ENCODE results near the gene ZMYM2. TPM values are rescaled to one million over a fixed set of nuclear protein-coding genes. Genes with fewer than 3 reads are reported as not detected.

The ZMYM2 gene
- total RNA-seq, 2 experiments from 2014 or later, result 59.9 to 64.7 TPM

- no peaks in the 10 kb centered on the region for H3K4me1 ChIP-seq (ENCODE audit: insufficient read depth, low read length, poor library complexity, severe bottlenecking)
- no peaks in the 10 kb centered on the region for H3K9me2 ChIP-seq (ENCODE audit: insufficient read depth, low read length)
- BruUV-seq (replicated peaks), result no TSS peak
- peak overlapping the region; percentile 49 for H3K4me3 ChIP-seq (ENCODE audit: low read depth, low read length, poor library complexity, severe bottlenecking)
- H3K4me2 ChIP-seq (ENCODE audit: low read length), result peak overlapping the region; percentile 41; the same call in 1 of the 2 replicates
- no peak overlapping the region for H3K27ac ChIP-seq (ENCODE audit: low read depth, low read length, poor library complexity, severe bottlenecking)
- CTCF ChIA-PET (ENCODE audit: unreplicated experiment), result no interaction called here
- TF ChIP-seq EZH2phosphoT487 (IDR thresholded peaks at IDR 0.05; ENCODE audit: borderline replicate concordance, low read depth, low read length) (no peak), CTCF (conservative IDR thresholded peaks at IDR 0.05; ENCODE audit: low read length) (no peak)
- peak overlapping the region; percentile 67; the same call in 1 of the 2 replicates for H2AFZ ChIP-seq (ENCODE audit: low read length)
- POLR2A ChIA-PET, result interaction anchor here (0.6 to 0.8 kb wide), 3 partner anchors 41 to 472 kb away, joined by 3 to 6 read pairs (median 4); no protein-coding TSS in a partner anchor
- H3K36me3 ChIP-seq (ENCODE audit: insufficient read depth, low read length), result no peaks in the 10 kb centered on the region
- H3K9me3 ChIP-seq (ENCODE audit: low read length), result no peaks in the 10 kb centered on the region
- intact Hi-C loops (cut with micrococcal nuclease; ENCODE audit: unreplicated experiment), result no loop called here
- no peak for DNase-seq (ENCODE audit: low spot score)
- no peaks in the 10 kb centered on the region for H4K20me1 ChIP-seq (ENCODE audit: insufficient read depth, low read length)
- H3K79me2 ChIP-seq (ENCODE audit: insufficient read depth, low read depth, low read length), result no peaks in the 10 kb centered on the region
Observed at GRCh38 chr13:20118268-20119140, 160.0 kb downstream of the ZMYM2 start.

DNA sequence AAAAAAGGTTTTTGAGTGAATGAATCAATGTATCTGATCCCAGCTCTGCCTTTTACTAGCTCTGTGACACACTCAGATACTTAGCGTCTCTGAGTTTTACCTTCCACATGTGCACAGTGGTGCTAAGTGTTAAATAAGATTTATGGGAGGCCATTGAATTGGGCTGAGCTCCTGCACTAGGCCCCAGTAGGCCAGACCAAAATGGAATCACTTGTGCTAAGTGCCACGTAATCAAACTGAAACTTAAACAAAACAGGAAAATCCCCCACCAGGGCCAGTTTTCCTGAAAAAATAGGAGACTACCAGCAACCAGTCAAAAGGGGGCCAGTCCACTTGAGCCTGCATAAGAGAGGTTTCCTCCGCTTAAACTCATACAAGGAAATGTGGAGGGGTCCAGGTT is 161.4 kb downstream of the ZMYM2 start:
- H2AFZ ChIP-seq (ENCODE audit: low read length), result peak overlapping the region; percentile 72
- no peak overlapping the region for H3K27ac ChIP-seq (ENCODE audit: low read depth, low read length, poor library complexity, severe bottlenecking)
- DNase-seq (ENCODE audit: low spot score), result no peak
- H3K36me3 ChIP-seq (ENCODE audit: insufficient read depth, low read length), result no peaks in the 10 kb centered on the region
- intact Hi-C loops (cut with micrococcal nuclease; ENCODE audit: unreplicated experiment), result no loop called here
- POLR2A ChIA-PET, result no interaction called here
- no peaks in the 10 kb centered on the region for H3K9me3 ChIP-seq (ENCODE audit: low read length)
- peak overlapping the region; percentile 15 for H3K4me3 ChIP-seq (ENCODE audit: low read depth, low read length, poor library complexity, severe bottlenecking)
- CTCF ChIA-PET (ENCODE audit: unreplicated experiment), result no interaction called here
- H3K79me2 ChIP-seq (ENCODE audit: insufficient read depth, low read depth, low read length), result no peaks in the 10 kb centered on the region
- H4K20me1 ChIP-seq (ENCODE audit: insufficient read depth, low read length), result no peaks in the 10 kb centered on the region
- no TSS peak for BruUV-seq (replicated peaks)
- no peaks in the 10 kb centered on the region for H3K9me2 ChIP-seq (ENCODE audit: insufficient read depth, low read length)
- no peak for TF ChIP-seq CTCF (conservative IDR thresholded peaks at IDR 0.05; ENCODE audit: low read length)
- no peak for TF ChIP-seq EZH2phosphoT487 (IDR thresholded peaks at IDR 0.05; ENCODE audit: borderline replicate concordance, low read depth, low read length)
- H3K4me1 ChIP-seq (ENCODE audit: insufficient read depth, low read length, poor library complexity, severe bottlenecking), result no peaks in the 10 kb centered on the region
- peak overlapping the region; percentile 44 for H3K4me2 ChIP-seq (ENCODE audit: low read length)

DNA sequence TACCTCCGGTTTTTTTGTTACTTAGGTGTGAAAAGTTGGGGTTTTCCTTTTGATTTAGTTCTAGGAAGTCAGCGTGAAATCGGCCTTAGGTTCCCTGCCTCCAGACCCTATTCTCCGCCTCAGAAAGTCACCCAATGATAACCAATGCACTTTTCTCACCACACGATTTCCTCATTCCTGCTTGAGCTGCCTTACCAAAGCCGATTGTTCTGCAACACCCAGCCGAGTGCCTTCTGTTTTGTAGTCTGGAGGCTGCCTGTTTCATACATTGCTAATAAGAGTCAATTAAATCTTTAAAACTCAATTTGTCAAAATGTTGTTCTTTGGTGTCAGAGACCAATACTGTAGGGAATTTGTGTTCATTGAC is 162.6 kb downstream of the ZMYM2 start:
- no peak overlapping the region for H3K27ac ChIP-seq (ENCODE audit: low read depth, low read length, poor library complexity, severe bottlenecking)
- no peak overlapping the region for H2AFZ ChIP-seq (ENCODE audit: low read length)
- ChIA-PET POLR2A (no interaction called here), CTCF (ENCODE audit: unreplicated experiment) (no interaction called here)
- H3K4me3 ChIP-seq (ENCODE audit: low read depth, low read length, poor library complexity, severe bottlenecking), result no peak overlapping the region
- no peaks in the 10 kb centered on the region for H3K9me3 ChIP-seq (ENCODE audit: low read length)
- DNase-seq (ENCODE audit: low spot score), result no peak
- H3K4me1 ChIP-seq (ENCODE audit: insufficient read depth, low read length, poor library complexity, severe bottlenecking), result no peaks in the 10 kb centered on the region
- no peaks in the 10 kb centered on the region for H3K9me2 ChIP-seq (ENCODE audit: insufficient read depth, low read length)
- H3K79me2 ChIP-seq (ENCODE audit: insufficient read depth, low read depth, low read length), result no peaks in the 10 kb centered on the region
- TF ChIP-seq CTCF (conservative IDR thresholded peaks at IDR 0.05; ENCODE audit: low read length) (no peak), EZH2phosphoT487 (IDR thresholded peaks at IDR 0.05; ENCODE audit: borderline replicate concordance, low read depth, low read length) (no peak)
- BruUV-seq (replicated peaks), result no TSS peak
- intact Hi-C loops (cut with micrococcal nuclease; ENCODE audit: unreplicated experiment), result no loop called here
- no peaks in the 10 kb centered on the region for H3K36me3 ChIP-seq (ENCODE audit: insufficient read depth, low read length)
- H3K4me2 ChIP-seq (ENCODE audit: low read length), result no peak overlapping the region
- H4K20me1 ChIP-seq (ENCODE audit: insufficient read depth, low read length), result no peaks in the 10 kb centered on the region
